Liver (tissue), 9 donors: ENCODE data around the gene KANTR. TPM values are rescaled to one million over a fixed set of nuclear protein-coding genes. Genes with fewer than 3 reads are reported as not detected.

Experiments used
- DNase-seq: peaks from one replicate; pipeline ENCODE4 v3.0.0-alpha.2; 2017; ENCODE audit warnings: low spot score
- H3K27ac ChIP-seq, 2 donors: one replicate each; pipeline ENCODE4 v1.7.0; 2013; ENCODE audit warnings: inconsistent platforms in 2 of 2, low read length in 2 of 2, control low read depth in 1 of 2, low read depth in 1 of 2, mild to moderate bottlenecking in 1 of 2
- H3K27me3 ChIP-seq, 4 donors: one replicate each; pipeline versions ENCODE4 v1.6.1 to v1.7.0; 2013; ENCODE audit warnings: low read length in 3 of 4, inconsistent platforms in 1 of 4, mild to moderate bottlenecking in 1 of 4, moderate library complexity in 1 of 4; ENCODE audit not compliant: control insufficient read depth in 4 of 4, insufficient read depth in 4 of 4
- H3K36me3 ChIP-seq, 4 donors: one replicate each; pipeline versions ENCODE4 v1.6.1 to v1.7.0; 2013; ENCODE audit warnings: low read length in 3 of 4, mild to moderate bottlenecking in 3 of 4, low read depth in 1 of 4, moderate library complexity in 1 of 4; ENCODE audit not compliant: control insufficient read depth in 4 of 4, insufficient read depth in 3 of 4
- H3K4me1 ChIP-seq, 4 donors: one replicate each; pipeline versions ENCODE4 v1.6.1 to v1.7.0; 2013; ENCODE audit warnings: low read length in 3 of 4, mild to moderate bottlenecking in 3 of 4, moderate library complexity in 1 of 4; ENCODE audit not compliant: control insufficient read depth in 4 of 4, insufficient read depth in 4 of 4
- H3K4me3 ChIP-seq, 3 donors: one replicate each; pipeline versions ENCODE4 v1.6.1 to v1.7.0; 2013; ENCODE audit warnings: low read length in 3 of 3, control low read depth in 1 of 3, low read depth in 1 of 3, mild to moderate bottlenecking in 1 of 3
- H3K9ac ChIP-seq, 2 donors: one replicate each; pipeline ENCODE4 v1.7.0; 2013; ENCODE audit warnings: low read length in 2 of 2, mild to moderate bottlenecking in 2 of 2, moderate library complexity in 2 of 2, control low read depth in 1 of 2, low read depth in 1 of 2
- H3K9me3 ChIP-seq, 4 donors: one replicate each; pipeline versions ENCODE4 v1.6.1 to v1.7.0; 2013; ENCODE audit warnings: low read length in 3 of 4; ENCODE audit not compliant: control insufficient read depth in 4 of 4
- EGR1 ChIP-seq, 2 donors: IDR thresholded peaks; 2 replicates each; pipeline ENCODE4 v1.6.1; 2016 to 2018; ENCODE audit warnings: antibody characterized with exemption in 2 of 2, low read depth in 2 of 2
- FOXA1 ChIP-seq: IDR thresholded peaks from 2 replicates; pipeline ENCODE4 v1.6.1; 2016; ENCODE audit warnings: antibody characterized with exemption
- FOXA2 ChIP-seq: IDR thresholded peaks from 2 replicates; pipeline ENCODE4 v1.6.1; 2016; ENCODE audit warnings: antibody characterized with exemption
- GABPA ChIP-seq, 2 donors: IDR thresholded peaks in 1 of 2; conservative IDR thresholded peaks in 1 of 2; 2 replicates each; pipeline ENCODE4 v1.6.1; 2016; ENCODE audit warnings: antibody characterized with exemption in 2 of 2, mild to moderate bottlenecking in 1 of 2, moderate library complexity in 1 of 2
- HNF4A ChIP-seq, 2 donors: conservative IDR thresholded peaks; 2 replicates each; pipeline ENCODE4 v1.6.1; 2016; ENCODE audit warnings: antibody characterized with exemption in 2 of 2, mild to moderate bottlenecking in 2 of 2
- HNF4G ChIP-seq: IDR thresholded peaks from 2 replicates; pipeline ENCODE4 v1.6.1; 2016; ENCODE audit warnings: antibody characterized with exemption
- JUND ChIP-seq, 2 donors: IDR thresholded peaks; 2 replicates each; pipeline ENCODE4 v1.6.1; 2016; ENCODE audit warnings: antibody characterized with exemption in 2 of 2
- NR2F2 ChIP-seq: IDR thresholded peaks from 2 replicates; pipeline ENCODE4 v1.6.1; 2016; ENCODE audit warnings: antibody characterized with exemption
- RAD21 ChIP-seq, 2 donors: IDR thresholded peaks; 2 replicates each; pipeline ENCODE4 v1.6.1; 2016; ENCODE audit warnings: antibody characterized with exemption in 2 of 2, mild to moderate bottlenecking in 2 of 2
- RXRA ChIP-seq, 2 donors: IDR thresholded peaks; 2 replicates each; pipeline ENCODE4 v1.6.1; 2017 to 2018; ENCODE audit warnings: antibody characterized with exemption in 2 of 2, mild to moderate bottlenecking in 1 of 2
- SP1 ChIP-seq: IDR thresholded peaks from 2 replicates; pipeline ENCODE4 v1.6.1; 2018; ENCODE audit warnings: antibody characterized with exemption, mild to moderate bottlenecking
- TAF1 ChIP-seq: conservative IDR thresholded peaks from 2 replicates; pipeline ENCODE4 v1.6.1; 2016; ENCODE audit warnings: antibody characterized with exemption, mild to moderate bottlenecking
- YY1 ChIP-seq: IDR thresholded peaks from 2 replicates; pipeline ENCODE4 v1.6.1; 2016; ENCODE audit warnings: antibody characterized with exemption, mild to moderate bottlenecking
- WGBS: extraction: QIAGEN DNeasy Blood & Tissue Kit; methylation state at CpG from one replicate; pipeline ENCODE4 v1.1.7; 2013; 5-methylcytosine and 5-hydroxymethylcytosine counted together
- polyA plus RNA-seq, 2 donors: library from polyadenylated mRNA; stranded (reverse) in 1 of 2; unstranded in 1 of 2; fragments of 200-250 nt in 1 of 2; fragments of >200 nt in 1 of 2; fragmentation: Nextera tagmentation in 1 of 2; extraction: Ambion mirVana in 1 of 2; gene quantifications; one replicate each; pipeline versions ENCODE4 v1.2.1 to v1.2.3, GENCODE V29; 2013 to 2015
- total RNA-seq, 2 donors: library from RNA; depleted of rRNA; stranded (reverse); fragments of >200 nt; gene quantifications; one replicate each; pipeline ENCODE4 v1.2.3, GENCODE V29; 2014
- TF ChIP-seq, protein P1 (sequence below): fragments of 150-350 bp; IDR thresholded peaks from 2 replicates; pipeline ENCODE4 v1.5.1; 2017; ENCODE audit warnings: improper control_type of control experiment, low read depth, low read length; ENCODE audit not compliant: missing input control
- TF ChIP-seq, protein P2 (sequence below): IDR thresholded peaks from 2 replicates; pipeline ENCODE4 v1.6.1; 2016; ENCODE audit warnings: antibody characterized with exemption
- TF ChIP-seq, protein P3 (sequence below): IDR thresholded peaks from 2 replicates; pipeline ENCODE4 v1.6.1; 2016; ENCODE audit warnings: antibody characterized with exemption
- TF ChIP-seq, protein P4 (sequence below): IDR thresholded peaks from 2 replicates; pipeline ENCODE4 v1.6.1; 2016; ENCODE audit warnings: antibody characterized with exemption, mild to moderate bottlenecking
- TF ChIP-seq, protein P5 (sequence below): IDR thresholded peaks from 2 replicates; pipeline ENCODE4 v1.6.1; 2016; ENCODE audit warnings: antibody characterized with exemption
- donor health status: healthy.
- donor health status: healthy.
- donor health status: healthy.
- donor health status: healthy.
- donor health status: healthy.

The KANTR gene
- total and polyA plus RNA-seq, 4 donors, result 0.44 to 13.6 (median 4.7) TPM

DNA sequence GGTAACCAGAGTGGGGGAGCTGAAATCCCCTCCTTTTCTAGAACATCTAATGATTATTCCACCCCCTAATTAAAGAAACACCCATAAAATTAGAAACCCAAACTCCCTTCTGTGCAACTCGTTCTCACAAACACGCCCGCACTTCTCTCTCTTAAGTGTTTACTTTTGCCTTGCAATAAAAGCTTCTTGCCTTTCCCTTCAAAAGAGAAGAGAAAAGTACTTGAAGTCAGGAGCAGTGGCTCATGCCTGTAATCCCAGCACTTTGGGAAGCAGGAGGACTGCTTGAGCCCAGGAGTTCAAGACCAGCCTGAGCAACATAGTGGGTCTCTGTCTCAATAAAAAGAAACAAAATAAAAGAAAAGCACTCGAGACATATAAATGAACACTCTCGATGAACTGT is 48.9 kb upstream of the KANTR start:
- Histone ChIP-seq H3K27me3 (no peaks in the 10 kb centered on the region), H3K4me1 (no peaks in the 10 kb centered on the region), H3K27ac (no peak overlapping the region), H3K9ac (no peak overlapping the region), H3K9me3 (no peaks in the 10 kb centered on the region), H3K4me3 (no peak overlapping the region), H3K36me3 (no peaks in the 10 kb centered on the region)
- no peak for DNase-seq
- WGBS, result 79% methylated on average over 5 of the region's 5 CpGs
- TF ChIP-seq, protein P1, sequence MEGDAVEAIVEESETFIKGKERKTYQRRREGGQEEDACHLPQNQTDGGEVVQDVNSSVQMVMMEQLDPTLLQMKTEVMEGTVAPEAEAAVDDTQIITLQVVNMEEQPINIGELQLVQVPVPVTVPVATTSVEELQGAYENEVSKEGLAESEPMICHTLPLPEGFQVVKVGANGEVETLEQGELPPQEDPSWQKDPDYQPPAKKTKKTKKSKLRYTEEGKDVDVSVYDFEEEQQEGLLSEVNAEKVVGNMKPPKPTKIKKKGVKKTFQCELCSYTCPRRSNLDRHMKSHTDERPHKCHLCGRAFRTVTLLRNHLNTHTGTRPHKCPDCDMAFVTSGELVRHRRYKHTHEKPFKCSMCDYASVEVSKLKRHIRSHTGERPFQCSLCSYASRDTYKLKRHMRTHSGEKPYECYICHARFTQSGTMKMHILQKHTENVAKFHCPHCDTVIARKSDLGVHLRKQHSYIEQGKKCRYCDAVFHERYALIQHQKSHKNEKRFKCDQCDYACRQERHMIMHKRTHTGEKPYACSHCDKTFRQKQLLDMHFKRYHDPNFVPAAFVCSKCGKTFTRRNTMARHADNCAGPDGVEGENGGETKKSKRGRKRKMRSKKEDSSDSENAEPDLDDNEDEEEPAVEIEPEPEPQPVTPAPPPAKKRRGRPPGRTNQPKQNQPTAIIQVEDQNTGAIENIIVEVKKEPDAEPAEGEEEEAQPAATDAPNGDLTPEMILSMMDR, result no peak
- TF ChIP-seq RAD21 (IDR thresholded peaks at IDR 0.05) (no peak), JUND (IDR thresholded peaks at IDR 0.05) (no peak), TAF1 (no peak), SP1 (no peak), FOXA1 (no peak), HNF4A (conservative IDR thresholded peaks at IDR 0.05) (no peak), NR2F2 (no peak), GABPA (IDR thresholded peaks at IDR 0.05 in 1 of 2, conservative IDR thresholded peaks at IDR 0.05 in 1 of 2) (no peak), RXRA (IDR thresholded peaks at IDR 0.05) (no peak), FOXA2 (no peak), HNF4G (no peak), EGR1 (IDR thresholded peaks at IDR 0.05; ENCODE audit: low read depth in 2 of 2) (no peak)
- TF ChIP-seq, protein P2, sequence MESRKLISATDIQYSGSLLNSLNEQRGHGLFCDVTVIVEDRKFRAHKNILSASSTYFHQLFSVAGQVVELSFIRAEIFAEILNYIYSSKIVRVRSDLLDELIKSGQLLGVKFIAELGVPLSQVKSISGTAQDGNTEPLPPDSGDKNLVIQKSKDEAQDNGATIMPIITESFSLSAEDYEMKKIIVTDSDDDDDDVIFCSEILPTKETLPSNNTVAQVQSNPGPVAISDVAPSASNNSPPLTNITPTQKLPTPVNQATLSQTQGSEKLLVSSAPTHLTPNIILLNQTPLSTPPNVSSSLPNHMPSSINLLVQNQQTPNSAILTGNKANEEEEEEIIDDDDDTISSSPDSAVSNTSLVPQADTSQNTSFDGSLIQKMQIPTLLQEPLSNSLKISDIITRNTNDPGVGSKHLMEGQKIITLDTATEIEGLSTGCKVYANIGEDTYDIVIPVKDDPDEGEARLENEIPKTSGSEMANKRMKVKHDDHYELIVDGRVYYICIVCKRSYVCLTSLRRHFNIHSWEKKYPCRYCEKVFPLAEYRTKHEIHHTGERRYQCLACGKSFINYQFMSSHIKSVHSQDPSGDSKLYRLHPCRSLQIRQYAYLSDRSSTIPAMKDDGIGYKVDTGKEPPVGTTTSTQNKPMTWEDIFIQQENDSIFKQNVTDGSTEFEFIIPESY, result no peak
- TF ChIP-seq, protein P3, sequence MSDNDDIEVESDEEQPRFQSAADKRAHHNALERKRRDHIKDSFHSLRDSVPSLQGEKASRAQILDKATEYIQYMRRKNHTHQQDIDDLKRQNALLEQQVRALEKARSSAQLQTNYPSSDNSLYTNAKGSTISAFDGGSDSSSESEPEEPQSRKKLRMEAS, result no peak
- TF ChIP-seq, protein P4, sequence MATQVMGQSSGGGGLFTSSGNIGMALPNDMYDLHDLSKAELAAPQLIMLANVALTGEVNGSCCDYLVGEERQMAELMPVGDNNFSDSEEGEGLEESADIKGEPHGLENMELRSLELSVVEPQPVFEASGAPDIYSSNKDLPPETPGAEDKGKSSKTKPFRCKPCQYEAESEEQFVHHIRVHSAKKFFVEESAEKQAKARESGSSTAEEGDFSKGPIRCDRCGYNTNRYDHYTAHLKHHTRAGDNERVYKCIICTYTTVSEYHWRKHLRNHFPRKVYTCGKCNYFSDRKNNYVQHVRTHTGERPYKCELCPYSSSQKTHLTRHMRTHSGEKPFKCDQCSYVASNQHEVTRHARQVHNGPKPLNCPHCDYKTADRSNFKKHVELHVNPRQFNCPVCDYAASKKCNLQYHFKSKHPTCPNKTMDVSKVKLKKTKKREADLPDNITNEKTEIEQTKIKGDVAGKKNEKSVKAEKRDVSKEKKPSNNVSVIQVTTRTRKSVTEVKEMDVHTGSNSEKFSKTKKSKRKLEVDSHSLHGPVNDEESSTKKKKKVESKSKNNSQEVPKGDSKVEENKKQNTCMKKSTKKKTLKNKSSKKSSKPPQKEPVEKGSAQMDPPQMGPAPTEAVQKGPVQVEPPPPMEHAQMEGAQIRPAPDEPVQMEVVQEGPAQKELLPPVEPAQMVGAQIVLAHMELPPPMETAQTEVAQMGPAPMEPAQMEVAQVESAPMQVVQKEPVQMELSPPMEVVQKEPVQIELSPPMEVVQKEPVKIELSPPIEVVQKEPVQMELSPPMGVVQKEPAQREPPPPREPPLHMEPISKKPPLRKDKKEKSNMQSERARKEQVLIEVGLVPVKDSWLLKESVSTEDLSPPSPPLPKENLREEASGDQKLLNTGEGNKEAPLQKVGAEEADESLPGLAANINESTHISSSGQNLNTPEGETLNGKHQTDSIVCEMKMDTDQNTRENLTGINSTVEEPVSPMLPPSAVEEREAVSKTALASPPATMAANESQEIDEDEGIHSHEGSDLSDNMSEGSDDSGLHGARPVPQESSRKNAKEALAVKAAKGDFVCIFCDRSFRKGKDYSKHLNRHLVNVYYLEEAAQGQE, result no peak

DNA sequence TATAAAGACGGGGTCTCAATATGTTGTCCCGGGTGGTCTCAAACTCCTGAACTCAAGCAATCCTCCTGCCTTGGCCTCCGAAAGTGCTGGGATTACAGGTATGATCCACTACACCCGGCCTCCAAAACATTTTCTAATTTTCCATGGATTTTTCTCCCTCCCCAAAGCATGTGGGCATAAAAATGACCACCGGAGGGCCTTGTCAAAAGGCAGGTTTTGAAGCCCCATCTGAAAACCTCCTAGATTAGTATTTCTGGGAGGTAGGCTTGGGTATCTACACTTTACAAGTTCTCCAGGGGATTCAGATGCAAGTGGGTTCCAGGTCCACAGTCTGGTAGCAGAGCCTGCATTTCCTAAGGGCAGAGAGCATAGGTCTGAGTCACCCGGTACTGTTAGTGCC is 46.7 kb upstream of the KANTR start:
- no peak for DNase-seq
- Histone ChIP-seq H3K4me1 (no peaks in the 10 kb centered on the region), H3K27me3 (peaks cover 0 to 3% (median 0%) of the 10 kb centered on the region in 4 donors), H3K36me3 (no peaks in the 10 kb centered on the region), H3K4me3 (no peak overlapping the region), H3K27ac (no peak overlapping the region), H3K9me3 (no peaks in the 10 kb centered on the region), H3K9ac (no peak overlapping the region)
- WGBS, result 92% methylated on average over 6 of the region's 6 CpGs
- TF ChIP-seq NR2F2 (no peak), HNF4A (conservative IDR thresholded peaks at IDR 0.05) (no peak), GABPA (IDR thresholded peaks at IDR 0.05 in 1 of 2, conservative IDR thresholded peaks at IDR 0.05 in 1 of 2) (no peak), RXRA (IDR thresholded peaks at IDR 0.05) (no peak), FOXA1 (no peak), EGR1 (IDR thresholded peaks at IDR 0.05; ENCODE audit: low read depth in 2 of 2) (no peak), YY1 (no peak), RAD21 (IDR thresholded peaks at IDR 0.05) (no peak), TAF1 (no peak), JUND (IDR thresholded peaks at IDR 0.05) (no peak)
- TF ChIP-seq, protein P1, result no peak
- TF ChIP-seq, protein P5, sequence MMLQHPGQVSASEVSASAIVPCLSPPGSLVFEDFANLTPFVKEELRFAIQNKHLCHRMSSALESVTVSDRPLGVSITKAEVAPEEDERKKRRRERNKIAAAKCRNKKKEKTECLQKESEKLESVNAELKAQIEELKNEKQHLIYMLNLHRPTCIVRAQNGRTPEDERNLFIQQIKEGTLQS, result no peak
- TF ChIP-seq, protein P3, result no peak
